ENCODE measurements around the gene MYBL2. TPM values are rescaled to one million over a fixed set of nuclear protein-coding genes. Genes with fewer than 3 reads are reported as not detected.
A peak's percentile ranks its signal among the peaks of the same experiment; 100 is the strongest.

MYBL2 gene
- polyA plus RNA-seq, 3 donors, result 0.08 to 0.10 TPM; not detected in 1

GRCh38 chr20:43725666-43726065 is 58.8 kb downstream of the MYBL2 start:
- Histone ChIP-seq H4K20me1 (ENCODE audit: insufficient read depth, low read length) (no peaks in the 10 kb centered on the region), H3K9me3 (replicated peaks in 1 of 2; ENCODE audit: control insufficient read depth in 1 of 2, insufficient read depth in 1 of 2, low read length in 2 of 2) (no peaks in the 10 kb centered on the region), H3K4me3 (replicated peaks in 1 of 3; ENCODE audit: low read depth in 2 of 3, low read length in 3 of 3) (no peak overlapping the region), H3K27me3 (ENCODE audit: control insufficient read depth in 2 of 2, insufficient read depth in 2 of 2, low read length in 2 of 2) (no peaks in the 10 kb centered on the region), H3K4me1 (ENCODE audit: control insufficient read depth in 1 of 2, insufficient read depth in 2 of 2, low read length in 2 of 2) (no peaks in the 10 kb centered on the region), H3K36me3 (replicated peaks in 1 of 2; ENCODE audit: control insufficient read depth in 1 of 2, insufficient read depth in 2 of 2, low read length in 2 of 2) (no peaks in the 10 kb centered on the region), H3K79me2 (ENCODE audit: insufficient read depth, low read length) (no peaks in the 10 kb centered on the region), H3K4me2 (replicated peaks; ENCODE audit: extremely low read depth, low read length, poor library complexity, severe bottlenecking) (no peak overlapping the region), H3K27ac (ENCODE audit: low read depth in 1 of 2, low read length in 2 of 2) (no peak overlapping the region), H3K9ac (ENCODE audit: insufficient read depth, low read length, poor library complexity, severe bottlenecking) (no peak overlapping the region), H2AFZ (ENCODE audit: insufficient read depth, low read depth, low read length, poor library complexity, severe bottlenecking) (no peak overlapping the region)
- no CpG with 5 or more reads among the region's 2 CpGs for WGBS (ENCODE audit: insufficient coverage)
- no peak for TF ChIP-seq CTCF (IDR thresholded peaks at IDR 0.05)
- intact Hi-C loops (cut with micrococcal nuclease), result no loop called here
- H3K4me1 Mint-ChIP-seq, result peaks cover 12% of the 10 kb centered on the region
- no peaks in the 10 kb centered on the region for H3K36me3 Mint-ChIP-seq
- H3K27me3 Mint-ChIP-seq (ENCODE audit: low read depth in 3 of 3), result peaks cover 2 to 8% (median 5%) of the 10 kb centered on the region in 3 donors
- H3K4me3 Mint-ChIP-seq, result no peak overlapping the region
- peaks cover 0 to 7% (median 0%) of the 10 kb centered on the region in 7 donors for H3K9me3 Mint-ChIP-seq
- no peak overlapping the region for H3K27ac Mint-ChIP-seq
- DNase-seq, result no peak

GRCh38 chr20:43726333-43726732 is 59.4 kb downstream of the MYBL2 start:
- WGBS (ENCODE audit: insufficient coverage), result 93% methylated on average over 10 of the region's 10 CpGs
- no peaks in the 10 kb centered on the region for H3K4me1 ChIP-seq (ENCODE audit: control insufficient read depth in 1 of 2, insufficient read depth in 2 of 2, low read length in 2 of 2)
- no peaks in the 10 kb centered on the region for H3K79me2 ChIP-seq (ENCODE audit: insufficient read depth, low read length)
- Mint-ChIP-seq H3K9me3 (peaks cover 0 to 7% (median 0%) of the 10 kb centered on the region in 7 donors), H3K27ac (no peak overlapping the region), H3K27me3 (ENCODE audit: low read depth in 3 of 3) (peaks cover 4 to 7% (median 7%) of the 10 kb centered on the region in 3 donors), H3K36me3 (no peaks in the 10 kb centered on the region), H3K4me3 (peak overlapping the region in 1 of 2 donors; percentile 19), H3K4me1 (peaks cover 12% of the 10 kb centered on the region)
- no peak overlapping the region for H2AFZ ChIP-seq (ENCODE audit: insufficient read depth, low read depth, low read length, poor library complexity, severe bottlenecking)
- intact Hi-C loops (cut with micrococcal nuclease), result no loop called here
- H3K4me2 ChIP-seq (replicated peaks; ENCODE audit: extremely low read depth, low read length, poor library complexity, severe bottlenecking), result no peak overlapping the region
- H3K4me3 ChIP-seq (replicated peaks in 1 of 3; ENCODE audit: low read depth in 2 of 3, low read length in 3 of 3), result no peak overlapping the region
- no peaks in the 10 kb centered on the region for H3K9me3 ChIP-seq (replicated peaks in 1 of 2; ENCODE audit: control insufficient read depth in 1 of 2, insufficient read depth in 1 of 2, low read length in 2 of 2)
- H3K27me3 ChIP-seq (ENCODE audit: control insufficient read depth in 2 of 2, insufficient read depth in 2 of 2, low read length in 2 of 2), result no peaks in the 10 kb centered on the region
- no peak for TF ChIP-seq CTCF (IDR thresholded peaks at IDR 0.05)
- no peak overlapping the region for H3K27ac ChIP-seq (ENCODE audit: low read depth in 1 of 2, low read length in 2 of 2)
- DNase-seq, result no peak
- H4K20me1 ChIP-seq (ENCODE audit: insufficient read depth, low read length), result no peaks in the 10 kb centered on the region
- H3K9ac ChIP-seq (ENCODE audit: insufficient read depth, low read length, poor library complexity, severe bottlenecking), result no peak overlapping the region
- H3K36me3 ChIP-seq (replicated peaks in 1 of 2; ENCODE audit: control insufficient read depth in 1 of 2, insufficient read depth in 2 of 2, low read length in 2 of 2), result no peaks in the 10 kb centered on the region

Data from CD14-positive monocyte (primary cell).